Measurements from ENCODE around the gene CYTH4. TPM values are rescaled to one million over a fixed set of nuclear protein-coding genes. Genes with fewer than 3 reads are reported as not detected.

Gene CYTH4
- total RNA-seq, 1 experiment from 2014 or later = 1.1 TPM

GRCh38 chr22:37358917-37359316 is 76.6 kb downstream of the CYTH4 start:
- DNase-seq (ENCODE audit: low read depth in 1 of 2, low spot score in 2 of 2) = no peak
- Histone ChIP-seq H3K27me3 (replicated peaks) (0 out of 2 replicates have a peak, but pooled peaks cover 6% of the 10 kb centered on the region), H3K27ac (no peak overlapping the region), H3K4me1 (replicated peaks) (peaks cover 5% of the 10 kb centered on the region), H3K36me3 (no peaks in the 10 kb centered on the region), H3K9me3 (replicated peaks) (no peaks in the 10 kb centered on the region), H3K4me3 (no peak overlapping the region)

DNA sequence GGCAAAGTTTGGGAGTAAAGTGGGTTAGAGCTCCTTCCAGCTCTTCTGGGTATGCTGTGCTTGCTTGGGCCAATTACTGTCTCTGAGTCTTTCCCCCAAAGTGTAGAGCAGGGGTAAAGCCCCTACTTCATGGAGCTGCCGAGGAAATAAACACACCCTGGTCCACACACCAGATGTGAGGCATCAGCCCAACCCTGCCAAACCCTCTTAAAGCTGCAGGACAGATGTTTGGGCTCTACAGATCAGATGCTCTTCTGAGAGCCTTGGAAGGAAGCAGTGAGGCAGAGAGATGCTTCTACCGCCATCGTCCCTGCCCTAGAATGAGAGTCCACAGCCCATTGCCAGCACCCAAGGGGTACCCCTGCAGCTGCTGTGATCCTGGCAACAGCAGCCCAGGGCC is 80.3 kb downstream of the CYTH4 start:
- Histone ChIP-seq H3K9me3 (replicated peaks) (no peaks in the 10 kb centered on the region), H3K4me1 (replicated peaks) (no peaks in the 10 kb centered on the region), H3K36me3 (no peaks in the 10 kb centered on the region), H3K27me3 (replicated peaks) (no peaks in the 10 kb centered on the region), H3K4me3 (no peak overlapping the region), H3K27ac (no peak overlapping the region)
- DNase-seq (ENCODE audit: low read depth in 1 of 2, low spot score in 2 of 2) = no peak

DNA sequence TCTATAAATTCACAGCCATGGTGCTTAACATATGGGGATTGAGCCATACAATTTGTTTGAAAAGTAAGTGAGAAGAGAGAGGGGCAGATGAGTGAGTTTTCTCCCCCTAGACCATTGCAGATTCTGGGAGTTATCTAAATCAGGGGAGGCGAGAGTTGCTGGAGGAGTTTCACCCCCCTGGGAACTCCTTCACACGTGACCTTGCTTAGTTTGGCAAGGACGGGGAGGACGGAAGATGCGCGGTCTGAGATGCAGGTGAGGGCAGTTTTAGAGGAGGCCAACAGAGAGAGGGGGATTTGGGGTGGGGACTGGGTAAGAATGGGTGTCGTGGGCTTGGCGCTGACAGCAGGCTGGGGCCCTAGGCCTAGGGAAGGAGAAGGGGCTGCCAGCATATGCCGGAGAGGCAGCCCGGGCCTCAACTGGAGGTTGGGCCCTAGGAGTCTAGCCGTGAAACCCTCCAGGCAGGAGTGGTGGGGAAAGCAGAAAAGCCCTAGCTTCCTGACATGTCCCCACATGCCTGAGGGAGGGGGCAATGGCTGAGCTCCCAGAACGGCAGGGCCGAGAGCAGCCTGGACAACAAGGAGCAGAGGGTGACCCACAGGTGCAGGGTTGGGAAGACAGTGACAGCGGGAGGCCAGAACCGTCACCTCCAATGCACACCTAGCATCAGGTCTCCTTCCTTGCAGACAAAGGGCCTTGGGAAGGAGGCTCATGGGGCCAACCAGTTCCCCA is 81.1 kb downstream of the CYTH4 start:
- no peak overlapping the region for H3K27ac ChIP-seq
- no peaks in the 10 kb centered on the region for H3K4me1 ChIP-seq (replicated peaks)
- H3K27me3 ChIP-seq (replicated peaks) = no peaks in the 10 kb centered on the region
- H3K36me3 ChIP-seq = no peaks in the 10 kb centered on the region
- no peaks in the 10 kb centered on the region for H3K9me3 ChIP-seq (replicated peaks)
- H3K4me3 ChIP-seq = no peak overlapping the region
- DNase-seq (ENCODE audit: low read depth in 1 of 2, low spot score in 2 of 2) = no peak

Other genes with a start within 250 kb of the CYTH4 start
- 29.5 TPM in 2 replicates for gene KCTD17, start 230.8 kb upstream of the CYTH4 start, total RNA-seq (2014; rRNA removed; shearing (Covaris generic))
- not detected in 2 replicates for gene TMPRSS6, start 172.8 kb upstream of the CYTH4 start, total RNA-seq (2014; rRNA removed; shearing (Covaris generic))
- gene IL2RB, start 132.6 kb upstream of the CYTH4 start, total RNA-seq (2014; rRNA removed; shearing (Covaris generic)) = not detected in 2 replicates
- gene C1QTNF6, start 94.3 kb upstream of the CYTH4 start, total RNA-seq (2014; rRNA removed; shearing (Covaris generic)) = 3.4 and 4.7 TPM in 2 replicates
- gene SSTR3, start 70.0 kb upstream of the CYTH4 start, total RNA-seq (2014; rRNA removed; shearing (Covaris generic)) = not detected in 2 replicates
- 2.0 and 2.1 TPM in 2 replicates for gene RAC2, start 38.2 kb upstream of the CYTH4 start, total RNA-seq (2014; rRNA removed; shearing (Covaris generic))
- gene ELFN2, start 145.0 kb downstream of the CYTH4 start, total RNA-seq (2014; rRNA removed; shearing (Covaris generic)) = 0.11 TPM in 1 of 2 replicates, not detected in the other
- gene MFNG, start 203.9 kb downstream of the CYTH4 start, total RNA-seq (2014; rRNA removed; shearing (Covaris generic)) = not detected in 2 replicates
- gene CARD10, start 236.9 kb downstream of the CYTH4 start, total RNA-seq (2014; rRNA removed; shearing (Covaris generic)) = 14.6 and 40.7 TPM in 2 replicates

Data from SJSA1 (cell line).